ENCODE results near the gene INPP5E. TPM values are rescaled to one million over a fixed set of nuclear protein-coding genes. Genes with fewer than 3 reads are reported as not detected.

Gene INPP5E
- total and polyA plus RNA-seq, 12 donors = 6.6 to 16.8 (median 9.3) TPM

DNA sequence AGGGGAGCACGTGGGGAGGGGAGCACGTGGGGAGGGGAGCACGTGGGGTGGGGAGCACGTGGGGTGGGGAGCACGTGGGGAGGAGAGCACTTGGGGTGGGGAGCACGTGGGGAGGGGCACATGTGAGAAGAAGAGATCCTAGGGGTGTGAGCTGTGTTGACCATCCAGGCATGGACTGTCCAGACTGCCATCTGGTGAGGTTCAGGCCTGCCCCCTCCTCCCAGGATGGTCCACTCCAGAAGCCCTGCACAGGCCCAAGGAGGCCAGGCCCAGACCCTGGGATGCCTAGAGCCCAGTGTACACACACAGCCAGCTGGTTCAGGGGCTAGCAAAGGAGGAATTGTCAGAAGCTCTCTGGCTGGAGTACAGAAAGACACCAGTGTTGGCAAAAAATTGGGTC lies 42.0 kb downstream of the INPP5E start:
- Histone ChIP-seq H3K27me3 (no peaks in the 10 kb centered on the region), H3K4me3 (no peak overlapping the region), H3K9me3 (no peaks in the 10 kb centered on the region), H3K27ac (no peak overlapping the region), H3K4me1 (peaks cover 13 to 24% (median 18%) of the 10 kb centered on the region in 9 donors), H3K36me3 (peaks cover 0 to 69% (median 36%) of the 10 kb centered on the region in 9 donors)
- DNase-seq = no peak
- no peak for ATAC-seq
- WGBS, 2 donors = 83 to 92% methylated on average over 6 of the region's 6 CpGs
- intact Hi-C loops (cut with DNase I) = loop anchor here in 1 of 10 donors (5.0 kb wide), 1 partner anchor 65 kb away; no protein-coding TSS in a partner anchor
- TF ChIP-seq, protein P1, sequence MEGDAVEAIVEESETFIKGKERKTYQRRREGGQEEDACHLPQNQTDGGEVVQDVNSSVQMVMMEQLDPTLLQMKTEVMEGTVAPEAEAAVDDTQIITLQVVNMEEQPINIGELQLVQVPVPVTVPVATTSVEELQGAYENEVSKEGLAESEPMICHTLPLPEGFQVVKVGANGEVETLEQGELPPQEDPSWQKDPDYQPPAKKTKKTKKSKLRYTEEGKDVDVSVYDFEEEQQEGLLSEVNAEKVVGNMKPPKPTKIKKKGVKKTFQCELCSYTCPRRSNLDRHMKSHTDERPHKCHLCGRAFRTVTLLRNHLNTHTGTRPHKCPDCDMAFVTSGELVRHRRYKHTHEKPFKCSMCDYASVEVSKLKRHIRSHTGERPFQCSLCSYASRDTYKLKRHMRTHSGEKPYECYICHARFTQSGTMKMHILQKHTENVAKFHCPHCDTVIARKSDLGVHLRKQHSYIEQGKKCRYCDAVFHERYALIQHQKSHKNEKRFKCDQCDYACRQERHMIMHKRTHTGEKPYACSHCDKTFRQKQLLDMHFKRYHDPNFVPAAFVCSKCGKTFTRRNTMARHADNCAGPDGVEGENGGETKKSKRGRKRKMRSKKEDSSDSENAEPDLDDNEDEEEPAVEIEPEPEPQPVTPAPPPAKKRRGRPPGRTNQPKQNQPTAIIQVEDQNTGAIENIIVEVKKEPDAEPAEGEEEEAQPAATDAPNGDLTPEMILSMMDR (IDR thresholded peaks at IDR 0.05) = no peak

DNA sequence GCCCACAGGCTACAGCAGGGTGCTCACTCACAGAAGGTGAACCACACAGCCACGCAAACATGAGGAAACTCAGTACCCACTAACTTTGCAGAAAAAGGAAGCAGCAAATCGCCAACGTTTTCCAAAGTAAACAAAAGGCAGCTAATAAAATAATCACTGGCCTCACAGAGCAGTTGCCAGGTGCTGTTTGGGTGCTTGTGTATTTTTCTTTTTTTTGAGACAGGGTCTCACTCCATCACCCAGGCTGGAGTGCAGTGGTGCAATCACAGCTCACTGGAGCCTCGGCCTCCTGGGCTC lies 43.5 kb downstream of the INPP5E start:
- Histone ChIP-seq H3K9me3 (no peaks in the 10 kb centered on the region), H3K27me3 (no peaks in the 10 kb centered on the region), H3K4me3 (no peak overlapping the region), H3K4me1 (peaks cover 13 to 24% (median 18%) of the 10 kb centered on the region in 9 donors), H3K36me3 (peaks cover 0 to 72% (median 51%) of the 10 kb centered on the region in 9 donors), H3K27ac (no peak overlapping the region)
- ATAC-seq (no peak), DNase-seq (no peak)
- TF ChIP-seq, protein P1 (IDR thresholded peaks at IDR 0.05) = no peak
- intact Hi-C loops (cut with DNase I) = loop anchor here in 1 of 10 donors (5.0 kb wide), 1 partner anchor 64 kb away; no protein-coding TSS in a partner anchor
- 81 to 92% methylated on average over 4 of the region's 4 CpGs for WGBS, 2 donors

DNA sequence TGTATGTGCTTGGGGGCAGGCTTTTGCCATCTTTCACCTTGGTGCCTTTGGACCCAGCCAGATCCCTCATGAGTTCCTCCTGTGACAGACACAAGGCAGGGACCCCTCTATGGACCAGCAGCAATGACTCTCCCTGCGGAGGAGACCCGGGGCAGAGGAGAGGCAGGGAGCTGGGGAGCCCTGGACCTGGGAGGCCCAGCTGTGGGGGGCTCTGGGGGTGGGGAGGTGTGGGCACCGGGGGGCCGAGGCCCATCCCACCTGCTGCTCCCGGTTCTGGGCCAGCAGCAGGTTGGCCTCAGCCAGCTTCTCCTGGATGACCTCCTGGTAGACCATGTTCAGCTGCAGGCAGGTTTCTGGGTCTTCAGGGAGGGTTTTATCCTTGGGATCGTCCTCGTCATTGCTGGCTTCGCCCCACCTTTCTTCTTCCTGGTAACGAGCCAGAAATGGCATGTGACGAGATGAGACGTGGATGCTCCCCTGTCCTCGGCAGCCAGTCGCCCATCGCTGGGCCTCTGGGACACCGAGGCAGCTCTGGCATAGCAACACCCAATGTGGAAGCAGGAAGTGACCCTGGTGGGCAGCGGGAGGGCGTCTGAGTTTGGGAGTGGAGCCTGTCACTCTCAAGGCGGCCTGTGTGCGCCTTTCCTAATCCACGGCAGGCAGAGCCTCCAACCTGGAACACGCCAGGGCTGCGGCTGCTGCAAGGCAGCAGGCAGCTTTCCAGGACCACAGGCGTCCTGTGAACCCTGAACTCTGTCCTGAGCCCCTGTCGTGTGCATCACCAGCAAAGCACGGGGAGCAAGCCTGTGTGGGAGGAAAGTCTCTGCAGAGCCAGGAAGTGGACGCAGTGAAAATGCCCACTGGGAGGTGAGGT lies 44.1 kb downstream of the INPP5E start:
- intact Hi-C loops (cut with DNase I) = loop anchor here in 1 of 10 donors (5.0 kb wide), 1 partner anchor 63 kb away; no protein-coding TSS in a partner anchor
- no peak for DNase-seq
- peaks cover 0 to 78% (median 55%) of the 10 kb centered on the region in 9 donors for H3K36me3 ChIP-seq
- TF ChIP-seq, protein P1 (IDR thresholded peaks at IDR 0.05) = no peak
- no peak for ATAC-seq
- H3K4me3 ChIP-seq = no peak overlapping the region
- 86 to 90% methylated on average over 26 of the region's 26 CpGs for WGBS, 2 donors
- peaks cover 12 to 21% (median 15%) of the 10 kb centered on the region in 9 donors for H3K4me1 ChIP-seq
- H3K27ac ChIP-seq = no peak overlapping the region
- no peaks in the 10 kb centered on the region for H3K27me3 ChIP-seq
- H3K9me3 ChIP-seq = no peaks in the 10 kb centered on the region

DNA sequence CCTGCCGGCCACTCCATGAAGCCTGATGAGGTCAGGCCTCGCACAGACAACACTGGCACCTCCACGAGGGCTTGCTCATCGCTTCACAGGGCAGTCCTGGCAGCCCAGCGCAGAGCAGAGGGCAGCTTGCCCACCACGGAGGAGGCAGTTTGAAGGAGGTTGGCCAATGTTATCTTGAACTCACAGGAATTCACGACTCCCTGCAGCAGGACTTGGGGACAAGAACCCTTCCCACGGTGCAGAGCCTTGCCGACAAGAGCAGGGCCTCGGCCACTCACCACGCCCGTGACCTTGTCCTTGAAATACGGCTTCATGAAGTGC lies 44.7 kb downstream of the INPP5E start:
- Histone ChIP-seq H3K27ac (no peak overlapping the region), H3K4me3 (no peak overlapping the region), H3K4me1 (peaks cover 8 to 16% (median 11%) of the 10 kb centered on the region in 9 donors), H3K27me3 (no peaks in the 10 kb centered on the region), H3K9me3 (no peaks in the 10 kb centered on the region), H3K36me3 (peaks cover 0 to 82% (median 55%) of the 10 kb centered on the region in 9 donors)
- no peak for DNase-seq
- ATAC-seq = no peak
- intact Hi-C loops (cut with DNase I) = loop anchor here in 1 of 10 donors (5.0 kb wide), 1 partner anchor 63 kb away; no protein-coding TSS in a partner anchor
- TF ChIP-seq, protein P1 (IDR thresholded peaks at IDR 0.05) = no peak
- 86 to 89% methylated on average over 13 of the region's 13 CpGs for WGBS, 2 donors

Measured in heart right ventricle (tissue), 16 donors.